H1 (cell line): Measurements from ENCODE around the gene SLC26A8. TPM values are rescaled to one million over a fixed set of nuclear protein-coding genes. Genes with fewer than 3 reads are reported as not detected.

Source experiments
- CTCF ChIA-PET: fragments of 300-600 bp; sonication (Branson Sonifier 250); formaldehyde crosslinking; loops from one replicate; lab custom pipeline; 2021; ENCODE audit not compliant: partially characterized antibody; lab: Charles Lee
- POLR2A ChIA-PET: fragments of 300-600 bp; sonication (Branson Sonifier 250); formaldehyde crosslinking; loops from one replicate; lab custom pipeline; 2021; ENCODE audit warnings: inconsistent platforms; ENCODE audit not compliant: partially characterized antibody; lab: Charles Lee
- DNase-seq, 2 experiments: peaks; one replicate each; pipeline versions ENCODE4 v3.0.0 to v3.0.0-alpha.2; 2010 to 2022; ENCODE audit warnings: low spot score in 2 of 2, low read depth in 1 of 2, mixed read lengths in 1 of 2
- FAIRE-seq: peaks from 2 replicates; lab custom pipeline; 2011; peaks lifted over from hg19 to GRCh38; lab: Jason Lieb, UNC
- H2AFZ ChIP-seq: 2 replicates; pipeline ENCODE4 v1.8.1; 2012; ENCODE audit warnings: low read length, inconsistent platforms
- H2AK5ac ChIP-seq: 2 replicates; pipeline ENCODE4 v1.6.1; 2013; ENCODE audit warnings: low read depth, low read length
- H2BK120ac ChIP-seq: replicated peaks from 2 replicates; pipeline ENCODE3; 2013; ENCODE audit warnings: low read depth, low read length, inconsistent platforms
- H2BK12ac ChIP-seq: 2 replicates; pipeline ENCODE4 v1.6.1; 2013; ENCODE audit warnings: low read depth, low read length
- H2BK15ac ChIP-seq: 2 replicates; pipeline ENCODE4 v1.6.1; 2013; ENCODE audit warnings: low read length
- H2BK20ac ChIP-seq: 2 replicates; pipeline ENCODE4 v1.6.1; 2013; ENCODE audit warnings: low read length
- H2BK5ac ChIP-seq: 2 replicates; pipeline ENCODE4 v1.6.1; 2013; ENCODE audit warnings: low read depth, low read length
- H3K14ac ChIP-seq: 2 replicates; pipeline ENCODE4 v1.6.1; 2013; ENCODE audit warnings: inconsistent platforms; ENCODE audit not compliant: insufficient read length
- H3K18ac ChIP-seq: 2 replicates; pipeline ENCODE4 v1.6.1; 2013; ENCODE audit warnings: low read length; ENCODE audit errors: extremely low read depth
- H3K23ac ChIP-seq: 2 replicates; pipeline ENCODE4 v1.6.1; 2013; ENCODE audit warnings: inconsistent platforms; ENCODE audit not compliant: insufficient read length
- H3K23me2 ChIP-seq: 2 replicates; pipeline ENCODE4 v1.6.1; 2013; ENCODE audit warnings: low read depth, low read length
- H3K27ac ChIP-seq: 2 replicates; pipeline ENCODE4 v1.6.1; 2011; ENCODE audit warnings: low read depth, low read length, inconsistent platforms
- H3K27me3 ChIP-seq, 4 experiments: replicated peaks in 1 of 4; 1 replicate in 1 of 4; 2 replicates in 3 of 4; pipeline versions ENCODE4 v1.6.1 to v1.8.1; 2011 to 2013; ENCODE audit warnings: low read length in 3 of 4, mild to moderate bottlenecking in 3 of 4, inconsistent platforms in 2 of 4, mixed read lengths in 2 of 4, moderate library complexity in 1 of 4; ENCODE audit not compliant: control insufficient read depth in 3 of 4, insufficient read depth in 3 of 4; ENCODE audit errors: extremely low read depth in 1 of 4
- H3K36me3 ChIP-seq, 4 experiments: 2 replicates each; pipeline versions ENCODE4 v1.6.1 to v1.8.1; 2011 to 2013; ENCODE audit warnings: mild to moderate bottlenecking in 4 of 4, low read length in 3 of 4, moderate library complexity in 2 of 4, control low read depth in 1 of 4, inconsistent platforms in 1 of 4; ENCODE audit not compliant: insufficient read depth in 4 of 4, control insufficient read depth in 2 of 4
- H3K4ac ChIP-seq: replicated peaks from 2 replicates; pipeline ENCODE3; 2013; ENCODE audit warnings: low read length, low read depth, mixed read lengths, inconsistent platforms; ENCODE audit not compliant: insufficient read length
- H3K4me1 ChIP-seq, 4 experiments: replicated peaks in 1 of 4; 1 replicate in 1 of 4; 2 replicates in 3 of 4; pipeline versions ENCODE4 v1.6.1 to v1.8.1; 2011 to 2013; ENCODE audit warnings: low read length in 3 of 4, inconsistent platforms in 2 of 4, mixed read lengths in 1 of 4; ENCODE audit not compliant: insufficient read depth in 4 of 4, control insufficient read depth in 3 of 4
- H3K4me2 ChIP-seq, 2 experiments: 2 replicates each; pipeline versions ENCODE4 v1.6.1 to v1.8.1; 2011 to 2013; ENCODE audit warnings: low read depth in 2 of 2, low read length in 2 of 2, control low read depth in 1 of 2, inconsistent platforms in 1 of 2, mild to moderate bottlenecking in 1 of 2; ENCODE audit not compliant: insufficient read depth in 1 of 2
- H3K4me3 ChIP-seq, 4 experiments: fragments of 200-600, 300-600 bp in 1 of 4; sonication (generic), shearing (Covaris generic), sonication (Bioruptor Twin) in 1 of 4; 2 replicates each; pipeline versions ENCODE4 v1.5.1 to v1.8.1; 2011 to 2016; ENCODE audit warnings: low read length in 4 of 4, low read depth in 3 of 4, control low read depth in 2 of 4, inconsistent platforms in 2 of 4, mild to moderate bottlenecking in 2 of 4, mixed read lengths in 1 of 4, moderate library complexity in 1 of 4; ENCODE audit not compliant: insufficient read depth in 2 of 4; ENCODE audit errors: extremely low read depth in 1 of 4
- H3K56ac ChIP-seq: replicated peaks from 2 replicates; pipeline ENCODE3; 2013; ENCODE audit warnings: low read depth, mild to moderate bottlenecking, mixed read lengths, low read length, inconsistent platforms; ENCODE audit not compliant: insufficient read length
- H3K79me1 ChIP-seq: 2 replicates; pipeline ENCODE4 v1.6.1; 2013; ENCODE audit warnings: low read depth, low read length, control low read depth
- H3K79me2 ChIP-seq, 2 experiments: 2 replicates each; pipeline versions ENCODE4 v1.6.1 to v1.8.1; 2012 to 2013; ENCODE audit warnings: low read length in 2 of 2, mild to moderate bottlenecking in 2 of 2, inconsistent platforms in 1 of 2; ENCODE audit not compliant: insufficient read depth in 2 of 2, control insufficient read depth in 1 of 2
- H3K9ac ChIP-seq, 4 experiments: replicated peaks in 1 of 4; 1 replicate in 1 of 4; 2 replicates in 3 of 4; pipeline versions ENCODE4 v1.6.1 to v1.8.1; 2011 to 2013; ENCODE audit warnings: low read depth in 3 of 4, low read length in 3 of 4, control low read depth in 2 of 4, mild to moderate bottlenecking in 2 of 4, moderate library complexity in 2 of 4, inconsistent platforms in 1 of 4; ENCODE audit errors: extremely low read depth in 1 of 4
- H3K9me3 ChIP-seq, 2 experiments: 2 replicates each; pipeline versions ENCODE4 v1.6.1 to v1.8.1; 2012 to 2013; ENCODE audit warnings: mild to moderate bottlenecking in 2 of 2, moderate library complexity in 2 of 2, control low read depth in 1 of 2, inconsistent platforms in 1 of 2, low read depth in 1 of 2, low read length in 1 of 2, mixed read lengths in 1 of 2; ENCODE audit not compliant: insufficient read depth in 2 of 2
- H4K20me1 ChIP-seq, 2 experiments: replicated peaks in 1 of 2; 2 replicates each; pipeline versions ENCODE3 to v1.8.1; 2011 to 2013; ENCODE audit warnings: inconsistent platforms in 2 of 2, low read length in 2 of 2, mild to moderate bottlenecking in 1 of 2; ENCODE audit not compliant: insufficient read depth in 2 of 2, control insufficient read depth in 1 of 2
- H4K5ac ChIP-seq: 2 replicates; pipeline ENCODE4 v1.6.1; 2013; ENCODE audit warnings: low read length, low read depth, mixed read lengths, inconsistent platforms; ENCODE audit not compliant: insufficient read length
- H4K8ac ChIP-seq: 2 replicates; pipeline ENCODE4 v1.8.0; 2013; ENCODE audit warnings: mild to moderate bottlenecking, moderate library complexity, low read length, inconsistent platforms; ENCODE audit not compliant: insufficient read depth; ENCODE audit errors: extremely low read depth
- H4K91ac ChIP-seq: replicated peaks from 2 replicates; pipeline ENCODE3; 2013; ENCODE audit warnings: low read length, mixed read lengths, inconsistent platforms; ENCODE audit not compliant: insufficient read length
- BCL11A ChIP-seq, 2 experiments: IDR thresholded peaks; one replicate each; pipeline ENCODE4 v1.6.1; 2011; ENCODE audit warnings: low read depth in 2 of 2, low read length in 2 of 2, mild to moderate bottlenecking in 2 of 2
- HDAC2 ChIP-seq, 2 experiments: fragments of 300-600 bp in 1 of 2; sonication (generic) in 1 of 2; IDR thresholded peaks; 2 replicates each; pipeline ENCODE4 v1.6.1; 2011 to 2012; ENCODE audit warnings: low read depth in 2 of 2, low read length in 2 of 2, mild to moderate bottlenecking in 2 of 2, moderate library complexity in 2 of 2, borderline replicate concordance in 1 of 2, inconsistent platforms in 1 of 2
- RBBP5 ChIP-seq: IDR thresholded peaks from 2 replicates; pipeline ENCODE4 v1.7.1; 2012; ENCODE audit warnings: low read depth, mild to moderate bottlenecking, inconsistent platforms, low read length, moderate library complexity, borderline replicate concordance
- RFX5 ChIP-seq: IDR thresholded peaks from 2 replicates; pipeline ENCODE4 v1.6.1; 2011; ENCODE audit warnings: low read depth, low read length, improper control_type of control experiment, borderline replicate concordance
- RXRA ChIP-seq: IDR thresholded peaks from 2 replicates; pipeline ENCODE4 v1.6.1; 2011; ENCODE audit warnings: low read depth, mild to moderate bottlenecking, low read length, moderate library complexity; ENCODE audit not compliant: insufficient read depth
- WGBS, 2 experiments: shearing (Covaris generic) in 1 of 2; methylation state at CpG; one replicate each; pipeline versions ENCODE4 v1.1.6 to v1.1.7; 2013 to 2015; ENCODE audit warnings: low lambda C conversion rate in 2 of 2, mixed read lengths in 2 of 2, inconsistent platforms in 1 of 2, low coverage in 1 of 2, missing lambda C conversion rate in 1 of 2; ENCODE audit not compliant: insufficient replicate concordance in 2 of 2, insufficient coverage in 1 of 2, insufficient read length in 1 of 2; ENCODE audit errors: extremely low coverage in 1 of 2, missing lambda C conversion rate in 1 of 2; 5-methylcytosine and 5-hydroxymethylcytosine counted together
- polyA plus RNA-seq, 7 experiments: library from polyadenylated mRNA; depleted of rRNA in 3 of 7; stranded (reverse) in 5 of 7; unstranded in 2 of 7; fragments of >200 nt in 5 of 7; fragments of 200-250 nt in 2 of 7; gene quantifications; 1 replicate in 5 of 7; 2 replicates in 1 of 7; 4 replicates in 1 of 7; pipeline versions ENCODE4 v1.2.1 to v1.2.3, GENCODE V29; 2011 to 2013; ENCODE audit warnings: missing spikeins in 2 of 7, mixed read lengths in 2 of 7
- total RNA-seq: library from RNA; stranded (reverse); fragmentation: NEBNext Ultra II Directional; extraction: Animal tissue kit (Norgen Biotek cat#: 25700); gene quantifications from 2 replicates; pipeline ENCODE4 v1.2.1, GENCODE V29; 2021
- TF ChIP-seq, protein P1 (sequence below): IDR thresholded peaks from 2 replicates; pipeline ENCODE4 v1.6.1; 2011; ENCODE audit warnings: low read depth, mild to moderate bottlenecking, low read length; ENCODE audit not compliant: insufficient read depth
- TF ChIP-seq, protein P2 (sequence below): IDR thresholded peaks from 2 replicates; pipeline ENCODE4 v1.6.1; 2012; ENCODE audit warnings: inconsistent platforms

Gene SLC26A8
- total and polyA plus RNA-seq, 2 of the 8 experiments (the other 6 are each of a cell fraction or from before 2014, with no cell fraction given): 0.56 to 0.57 TPM

DNA sequence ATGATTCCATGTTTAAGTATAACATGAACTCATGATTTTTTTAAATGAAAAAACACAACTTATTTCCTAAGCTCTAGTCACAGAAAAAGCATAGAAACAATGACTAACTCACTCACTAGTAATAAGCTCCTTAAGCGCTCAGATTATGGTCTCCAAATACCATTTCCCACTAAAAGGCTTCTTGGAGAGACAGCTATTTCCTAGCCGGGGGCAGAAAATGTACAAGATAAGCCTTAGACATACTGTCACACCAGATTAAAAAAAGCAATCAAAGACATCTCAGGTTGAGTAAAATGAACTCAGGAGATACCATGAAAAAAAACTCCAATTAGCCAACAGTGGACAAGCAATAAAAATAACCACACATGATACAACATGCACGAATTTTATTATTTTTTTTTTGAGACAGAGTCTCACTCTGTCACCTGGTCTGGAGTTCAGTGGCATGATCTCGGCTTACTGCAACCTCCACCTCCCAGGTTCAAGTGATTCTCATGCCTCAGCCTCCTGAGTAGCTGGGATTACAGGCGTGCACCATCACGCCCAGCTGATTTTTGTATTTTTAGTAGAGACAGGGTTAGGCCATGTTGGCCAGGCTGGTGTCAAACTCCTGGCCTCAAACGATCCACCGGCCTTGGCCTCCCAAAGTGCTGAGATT is 118.5 kb downstream of the SLC26A8 start:
- FAIRE-seq: no peak
- no peak overlapping the region for H3K23ac ChIP-seq
- POLR2A ChIA-PET: interaction anchor here (0.5 kb wide), 1 partner anchor 63 kb away, joined by 4 read pairs; no protein-coding TSS in a partner anchor
- no peak for TF ChIP-seq RBBP5
- no peak for TF ChIP-seq HDAC2 (IDR thresholded peaks at IDR 0.05; ENCODE audit: borderline replicate concordance in 1 of 2, low read depth in 2 of 2, low read length in 2 of 2)
- no peak for TF ChIP-seq RFX5
- TF ChIP-seq, protein P1, sequence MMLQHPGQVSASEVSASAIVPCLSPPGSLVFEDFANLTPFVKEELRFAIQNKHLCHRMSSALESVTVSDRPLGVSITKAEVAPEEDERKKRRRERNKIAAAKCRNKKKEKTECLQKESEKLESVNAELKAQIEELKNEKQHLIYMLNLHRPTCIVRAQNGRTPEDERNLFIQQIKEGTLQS: no peak
- TF ChIP-seq BCL11A (IDR thresholded peaks at IDR 0.05; ENCODE audit: low read depth in 2 of 2, low read length in 2 of 2): no peak
- TF ChIP-seq, protein P2, sequence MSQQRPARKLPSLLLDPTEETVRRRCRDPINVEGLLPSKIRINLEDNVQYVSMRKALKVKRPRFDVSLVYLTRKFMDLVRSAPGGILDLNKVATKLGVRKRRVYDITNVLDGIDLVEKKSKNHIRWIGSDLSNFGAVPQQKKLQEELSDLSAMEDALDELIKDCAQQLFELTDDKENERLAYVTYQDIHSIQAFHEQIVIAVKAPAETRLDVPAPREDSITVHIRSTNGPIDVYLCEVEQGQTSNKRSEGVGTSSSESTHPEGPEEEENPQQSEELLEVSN: no peak
- no peak for TF ChIP-seq RXRA

More for the DNA sequence above, 118.5 kb downstream of the SLC26A8 start:
- peaks cover 3 to 96% of the 10 kb centered on the region in 2 experiments for H3K79me2 ChIP-seq
- H3K79me1 ChIP-seq: peaks cover 2% of the 10 kb centered on the region; the same call in 1 of the 2 replicates
- H3K4me2 ChIP-seq: no peak overlapping the region
- no peak overlapping the region for H3K4ac ChIP-seq
- no peak overlapping the region for H3K18ac ChIP-seq
- no peak overlapping the region for H3K9ac ChIP-seq
- H3K14ac ChIP-seq: no peak overlapping the region
- H3K4me1 ChIP-seq: no peaks in the 10 kb centered on the region
- H4K20me1 ChIP-seq: peaks cover 6 to 7% of the 10 kb centered on the region in 2 experiments
- H2BK12ac ChIP-seq: no peak overlapping the region
- WGBS, 2 experiments: 84% methylated on average over 8 of the region's 8 CpGs; no CpG with 5 or more reads in 1 of the 2 experiments
- DNase-seq: no peak
- no peaks in the 10 kb centered on the region for H3K27me3 ChIP-seq
- H4K91ac ChIP-seq: no peak overlapping the region
- no peaks in the 10 kb centered on the region for H3K23me2 ChIP-seq
- H2AK5ac ChIP-seq: no peak overlapping the region
- CTCF ChIA-PET: interaction anchor here (0.7 kb wide), 1 partner anchor 50 kb away, joined by 3 read pairs; no protein-coding TSS in a partner anchor
- H2BK120ac ChIP-seq: no peak overlapping the region
- no peak overlapping the region for H3K56ac ChIP-seq
- H2BK20ac ChIP-seq: no peak overlapping the region
- no peak overlapping the region for H4K8ac ChIP-seq
- H2BK5ac ChIP-seq: no peak overlapping the region
- H4K5ac ChIP-seq: no peak overlapping the region
- no peak overlapping the region for H3K4me3 ChIP-seq
- no peak overlapping the region for H3K27ac ChIP-seq
- no peak overlapping the region for H2AFZ ChIP-seq
- H2BK15ac ChIP-seq: no peak overlapping the region
- peaks cover 3 to 36% (median 17%) of the 10 kb centered on the region in 4 experiments; a peak in 6 of 8 replicates for H3K36me3 ChIP-seq
- H3K9me3 ChIP-seq: peaks cover 23 to 24% of the 10 kb centered on the region in 2 experiments
